HEK293 (cell line): Measurements from ENCODE around the gene PHF19.

Source experiments
- CTCF ChIA-PET: fragments of 350-600 bp; formaldehyde crosslinking; extraction: SDS; loops from one replicate; lab custom pipeline; 2021; ENCODE audit warnings: antibody characterized with exemption; lab: Yijun Ruan, JAX
- POLR2A ChIA-PET: fragments of 300-600 bp; formaldehyde crosslinking; extraction: SDS; loops from one replicate; lab custom pipeline; 2020; ENCODE audit warnings: antibody characterized with exemption, inconsistent platforms; lab: Yijun Ruan, JAX
- H3K27ac ChIP-seq: fragments of 200-500 bp; sonication (Bioruptor generic); 2 replicates; pipeline ENCODE4 v1.5.1; 2014; ENCODE audit warnings: low read depth, low read length, control low read depth, inconsistent platforms; ENCODE audit errors: extremely low read depth
- H3K36me3 ChIP-seq, 2 experiments: fragments of 200-500 bp in 1 of 2; sonication (Bioruptor generic) in 1 of 2; 1 replicate in 1 of 2; 2 replicates in 1 of 2; pipeline ENCODE4 v1.5.1; 2014 to 2017; ENCODE audit warnings: inconsistent platforms in 2 of 2, low read length in 2 of 2; ENCODE audit not compliant: control insufficient read depth in 2 of 2, insufficient read depth in 1 of 2
- H3K4me1 ChIP-seq: fragments of 200-500 bp; sonication (Bioruptor generic); 2 replicates; pipeline ENCODE4 v1.5.1; 2014; ENCODE audit warnings: mild to moderate bottlenecking, low read length, inconsistent platforms; ENCODE audit not compliant: control insufficient read depth, insufficient read depth
- H3K4me3 ChIP-seq: 2 replicates; pipeline ENCODE4 v1.5.1; 2011; ENCODE audit warnings: low read depth, mild to moderate bottlenecking, control low read depth, low read length, moderate library complexity
- H3K9me3 ChIP-seq: fragments of 200-500 bp; sonication (Bioruptor generic); 2 replicates; pipeline ENCODE4 v1.5.1; 2014; ENCODE audit warnings: low read depth, low read length, inconsistent platforms; ENCODE audit not compliant: control insufficient read depth, insufficient read depth
- HOXA7 ChIP-seq: sonication (generic); formaldehyde crosslinking; IDR thresholded peaks from 2 replicates; pipeline ENCODE4 v1.8.1; 2022; ENCODE audit warnings: missing genetic modification reagents, borderline replicate concordance
- KLF9 ChIP-seq: fragments of 450-650 bp; formaldehyde crosslinking; IDR thresholded peaks from 2 replicates; pipeline ENCODE4 v1.5.1; 2016; ENCODE audit warnings: missing biosample characterization, missing genetic modification characterization, low read depth
- MZF1 ChIP-seq: fragments of 450-650 bp; formaldehyde crosslinking; IDR thresholded peaks from 2 replicates; pipeline ENCODE4 v1.5.1; 2017; ENCODE audit warnings: missing biosample characterization, missing genetic modification characterization, borderline replicate concordance
- PRDM1 ChIP-seq: fragments of 450-650 bp; formaldehyde crosslinking; IDR thresholded peaks from 2 replicates; pipeline ENCODE4; 2016; ENCODE audit warnings: missing biosample characterization, missing genetic modification characterization
- PRDM4 ChIP-seq: fragments of 450-650 bp; formaldehyde crosslinking; IDR thresholded peaks from 2 replicates; pipeline ENCODE4 v1.5.1; 2017; ENCODE audit warnings: missing biosample characterization, missing genetic modification characterization
- REST ChIP-seq: fragments of 450-650 bp; formaldehyde crosslinking; IDR thresholded peaks from 2 replicates; pipeline ENCODE4 v1.5.1; 2016; ENCODE audit warnings: missing biosample characterization, missing genetic modification characterization
- SCRT2 ChIP-seq: fragments of 450-650 bp; formaldehyde crosslinking; IDR thresholded peaks from 2 replicates; pipeline ENCODE4 v1.5.1; 2016; ENCODE audit warnings: missing biosample characterization, missing genetic modification characterization
- SETDB1 ChIP-seq: IDR thresholded peaks from one replicate; pipeline ENCODE4 v1.6.1; 2017; ENCODE audit warnings: mild to moderate bottlenecking, low read length, moderate library complexity, mixed read lengths; ENCODE audit not compliant: insufficient read length
- ZBTB10 ChIP-seq: fragments of 450-650 bp; formaldehyde crosslinking; IDR thresholded peaks from 2 replicates; pipeline ENCODE4 v1.5.1; 2016; ENCODE audit warnings: missing biosample characterization, missing genetic modification characterization
- ZBTB21 ChIP-seq: fragments of 450-650 bp; formaldehyde crosslinking; IDR thresholded peaks from 2 replicates; pipeline ENCODE4 v1.5.1; 2017; ENCODE audit warnings: missing biosample characterization, missing genetic modification characterization
- ZEB2 ChIP-seq: fragments of 450-650 bp; formaldehyde crosslinking; IDR thresholded peaks from 2 replicates; pipeline ENCODE4 v1.5.1; 2016; ENCODE audit warnings: missing biosample characterization, missing genetic modification characterization
- ZNF2 ChIP-seq: fragments of 450-650 bp; formaldehyde crosslinking; IDR thresholded peaks from 2 replicates; pipeline ENCODE4 v1.5.1; 2016; ENCODE audit warnings: missing biosample characterization, missing genetic modification characterization
- ZNF221 ChIP-seq: fragments of 450-650 bp; formaldehyde crosslinking; IDR thresholded peaks from 2 replicates; pipeline ENCODE4 v1.5.1; 2017; ENCODE audit warnings: missing biosample characterization, missing genetic modification characterization, borderline replicate concordance
- ZNF391 ChIP-seq: fragments of 450-650 bp; formaldehyde crosslinking; IDR thresholded peaks from 2 replicates; pipeline ENCODE4 v1.5.1; 2016; ENCODE audit warnings: low read depth, missing biosample characterization, missing genetic modification characterization, borderline replicate concordance
- ZNF394 ChIP-seq: fragments of 450-650 bp; formaldehyde crosslinking; IDR thresholded peaks from 2 replicates; pipeline ENCODE4 v1.5.1; 2016; ENCODE audit warnings: missing biosample characterization, missing genetic modification characterization, mild to moderate bottlenecking, moderate library complexity, borderline replicate concordance
- ZNF548 ChIP-seq: fragments of 450-650 bp; formaldehyde crosslinking; IDR thresholded peaks from 2 replicates; pipeline ENCODE4 v1.5.1; 2016; ENCODE audit warnings: missing biosample characterization, missing genetic modification characterization
- ZNF791 ChIP-seq: fragments of 450-650 bp; formaldehyde crosslinking; IDR thresholded peaks from 2 replicates; pipeline ENCODE4 v1.5.1; 2016; ENCODE audit warnings: missing biosample characterization, missing genetic modification characterization
- ZSCAN16 ChIP-seq: fragments of 450-650 bp; formaldehyde crosslinking; IDR thresholded peaks from 2 replicates; pipeline ENCODE4 v1.5.1; 2016; ENCODE audit warnings: missing biosample characterization, missing genetic modification characterization
- ZSCAN18 ChIP-seq: fragments of 450-650 bp; formaldehyde crosslinking; IDR thresholded peaks from 2 replicates; pipeline ENCODE4 v1.5.1; 2016; ENCODE audit warnings: missing biosample characterization, missing genetic modification characterization

Gene PHF19

GRCh38 chr9:120913647-120914264, 36.8 kb upstream of the PHF19 start:
- POLR2A ChIA-PET = interaction anchor here (2.1 kb wide), 1 partner anchor 121 kb away, joined by 5 read pairs; the partner anchor contains the start of gene FBXW2
- no peak overlapping the region for H3K27ac ChIP-seq
- no peak for TF ChIP-seq MZF1 (tag by site-specific recombination)
- peak; percentile 97 for TF ChIP-seq REST (tag by site-specific recombination)
- no peak overlapping the region for H3K4me3 ChIP-seq
- no peaks in the 10 kb centered on the region for H3K9me3 ChIP-seq
- CTCF ChIA-PET = interaction anchor here (0.9 kb wide), 1 partner anchor 962 kb away, joined by 3 read pairs; no protein-coding TSS in a partner anchor
- no peaks in the 10 kb centered on the region for H3K36me3 ChIP-seq
- no peaks in the 10 kb centered on the region for H3K4me1 ChIP-seq

GRCh38 chr9:120912958-120913646, 36.1 kb upstream of the PHF19 start:
- CTCF ChIA-PET = no interaction called here

More at GRCh38 chr9:120912958-120913646, 36.1 kb upstream of the PHF19 start:
- Histone ChIP-seq H3K4me1 (no peaks in the 10 kb centered on the region), H3K36me3 (no peaks in the 10 kb centered on the region), H3K27ac (no peak overlapping the region), H3K9me3 (no peaks in the 10 kb centered on the region), H3K4me3 (no peak overlapping the region)
- TF ChIP-seq ZBTB10 (tag by site-specific recombination) (no peak), SETDB1 (no peak), ZNF391 (tag by site-specific recombination) (no peak), ZSCAN18 (tag by site-specific recombination) (no peak), ZNF394 (tag by site-specific recombination) (no peak), SCRT2 (tag by site-specific recombination) (no peak), PRDM4 (no peak), ZNF548 (tag by site-specific recombination) (no peak), ZSCAN16 (no peak), ZBTB21 (tag by site-specific recombination) (no peak), HOXA7 (CRISPR knock-in tag) (no peak), KLF9 (tag by site-specific recombination) (no peak), ZNF221 (no peak), PRDM1 (tag by site-specific recombination) (no peak), ZNF791 (tag by site-specific recombination) (no peak), ZNF2 (tag by site-specific recombination) (no peak), MZF1 (tag by site-specific recombination) (no peak), ZEB2 (tag by site-specific recombination) (no peak)
- POLR2A ChIA-PET = interaction anchor here (2.1 kb wide), 1 partner anchor 120 kb away, joined by 5 read pairs; the partner anchor contains the start of gene FBXW2
